ENCODE results near the gene CCL21.
"Not testable (repeated sequence)": the region's sequence is repeated elsewhere in the genome, so short reads cannot be mapped to it uniquely, and the experiment has no call there.

Gene CCL21

DNA sequence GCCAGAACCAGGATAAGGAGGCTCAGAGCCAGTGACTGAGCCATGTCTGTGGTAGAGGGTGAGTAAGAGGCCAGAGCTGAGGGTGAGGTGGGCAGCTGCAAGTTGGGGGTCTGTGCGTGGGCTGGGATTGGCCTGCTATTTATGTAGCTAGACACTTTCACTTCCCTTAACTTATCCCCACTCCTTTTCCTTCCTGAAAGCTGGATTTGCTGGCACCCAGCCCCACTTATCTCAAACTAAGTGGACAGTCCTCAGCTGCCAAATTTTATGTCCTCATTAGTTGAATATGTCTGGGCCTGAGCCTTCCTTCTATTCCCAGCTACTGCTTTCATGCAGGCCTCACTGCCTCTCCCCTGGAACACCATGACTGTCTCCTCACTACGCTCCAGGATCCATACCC is at the start of gene CCL21:
TSS of gene CCL21 (minus strand) at position 114 of the 400 bp plus-strand sequence. CDS start at position 44, 70 bp downstream.
- DNase-seq (ENCODE audit: extremely low read depth in 1 of 2, low read depth in 1 of 2): no peak

GRCh38 chr9:34759432-34760134 is 49.6 kb upstream of the CCL21 start:
- no peak for DNase-seq (ENCODE audit: extremely low read depth in 1 of 2, low read depth in 1 of 2)

GRCh38 chr9:34750320-34750719 is 40.4 kb upstream of the CCL21 start:
- DNase-seq (ENCODE audit: extremely low read depth in 1 of 2, low read depth in 1 of 2): not testable (repeated sequence)

- no peak for DNase-seq (ENCODE audit: extremely low read depth in 1 of 2, low read depth in 1 of 2)
Measured at GRCh38 chr9:34746526-34746925, 36.6 kb upstream of the CCL21 start.

GRCh38 chr9:34744295-34745221 is 34.6 kb upstream of the CCL21 start:
- no peak for DNase-seq (ENCODE audit: extremely low read depth in 1 of 2, low read depth in 1 of 2)

DNA sequence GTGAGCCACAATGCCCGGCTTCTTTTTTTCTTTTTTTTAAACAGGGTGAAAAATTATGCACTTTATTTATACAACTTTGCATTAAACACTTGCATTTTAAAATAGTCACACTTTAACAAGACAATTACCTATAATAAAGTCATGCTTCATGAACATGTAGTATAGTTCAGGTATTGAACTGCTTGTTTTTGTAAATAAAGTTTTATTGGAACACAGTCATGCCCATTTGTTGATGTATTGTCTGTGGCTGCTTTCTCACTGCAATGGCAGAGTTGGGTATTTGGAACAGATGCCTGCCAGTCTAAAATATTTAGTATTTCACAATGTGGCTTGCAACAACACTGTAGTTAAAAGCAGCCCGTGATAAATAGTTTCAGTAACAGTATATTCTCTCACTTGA is 32.8 kb upstream of the CCL21 start:
- no peak for DNase-seq (ENCODE audit: extremely low read depth in 1 of 2, low read depth in 1 of 2)

DNA sequence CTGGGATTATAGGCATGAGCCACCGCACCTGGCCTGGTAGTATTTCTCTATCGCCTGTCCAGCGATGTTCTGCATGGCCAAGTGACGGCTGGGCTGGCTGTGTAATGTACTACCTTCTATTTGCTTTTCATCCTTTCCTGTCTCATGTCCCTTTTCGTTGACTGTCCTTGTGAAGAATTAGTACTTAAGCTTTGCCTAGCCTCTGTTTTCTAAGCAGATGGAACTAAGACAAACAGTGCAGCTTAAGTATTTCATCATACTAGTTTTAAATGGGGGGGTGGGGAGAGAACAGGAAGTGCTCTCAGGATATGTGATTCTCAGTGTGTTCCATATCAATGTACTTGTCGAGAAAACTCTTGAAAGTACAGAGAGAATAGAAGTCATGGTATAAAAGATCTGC is 31.7 kb upstream of the CCL21 start:
- DNase-seq (ENCODE audit: extremely low read depth in 1 of 2, low read depth in 1 of 2): no peak

GRCh38 chr9:34740176-34740575 is 30.2 kb upstream of the CCL21 start:
- DNase-seq (ENCODE audit: extremely low read depth in 1 of 2, low read depth in 1 of 2): not testable (repeated sequence)

DNA sequence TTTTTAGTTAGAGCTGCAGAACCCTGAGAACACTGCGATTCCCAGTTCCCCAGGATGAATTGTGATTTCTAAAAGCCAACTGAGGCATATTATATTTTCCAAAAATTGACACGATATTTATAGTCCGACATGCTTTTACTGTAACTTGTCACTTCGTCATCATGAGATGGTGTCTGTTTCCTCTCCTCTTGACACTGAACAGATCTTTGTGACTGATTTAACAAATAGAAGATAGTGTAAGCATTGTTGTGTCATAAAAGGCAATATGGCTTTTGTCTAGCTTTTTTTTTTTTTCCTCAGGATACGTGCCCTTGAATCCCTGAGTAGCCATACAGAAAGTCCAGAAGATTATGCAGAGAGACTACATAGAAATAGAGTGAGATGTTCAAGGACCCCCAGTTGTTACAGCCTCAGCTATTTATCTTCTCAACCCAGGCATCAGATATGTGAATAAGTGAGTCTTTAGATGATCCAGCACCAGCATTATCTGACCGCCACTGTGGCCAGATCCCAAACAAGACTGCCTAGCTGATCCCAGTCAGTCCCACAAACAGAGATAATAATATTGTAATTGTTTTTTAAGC is 27.8 kb upstream of the CCL21 start:
- no peak for DNase-seq (ENCODE audit: extremely low read depth in 1 of 2, low read depth in 1 of 2)

GRCh38 chr9:34734720-34735119 is 24.8 kb upstream of the CCL21 start:
- DNase-seq (ENCODE audit: extremely low read depth in 1 of 2, low read depth in 1 of 2): no peak

DNA sequence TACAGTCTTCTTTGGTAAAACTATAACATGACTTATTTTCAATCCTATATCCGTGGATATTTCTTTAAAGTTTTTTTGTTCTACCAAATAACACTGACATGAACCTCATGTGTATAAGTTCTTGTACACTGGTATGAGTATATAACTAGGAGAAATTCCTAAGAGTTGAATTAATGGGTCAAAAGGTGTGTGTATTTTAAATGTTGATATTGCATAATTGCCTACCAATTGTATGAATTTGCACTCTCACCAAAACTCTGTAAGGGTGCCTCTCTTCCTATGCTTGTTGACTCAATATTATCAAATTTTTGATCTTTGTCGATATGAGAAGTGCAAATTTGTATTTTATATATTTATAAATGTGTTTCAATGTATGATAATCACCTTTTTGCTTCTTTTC is 22.9 kb upstream of the CCL21 start:
- DNase-seq (ENCODE audit: extremely low read depth in 1 of 2, low read depth in 1 of 2): no peak

- no peak for DNase-seq (ENCODE audit: extremely low read depth in 1 of 2, low read depth in 1 of 2)
Measured at GRCh38 chr9:34732478-34732877, 22.5 kb upstream of the CCL21 start.

GRCh38 chr9:34723141-34723540 is 13.2 kb upstream of the CCL21 start:
- DNase-seq (ENCODE audit: extremely low read depth in 1 of 2, low read depth in 1 of 2): no peak

DNA sequence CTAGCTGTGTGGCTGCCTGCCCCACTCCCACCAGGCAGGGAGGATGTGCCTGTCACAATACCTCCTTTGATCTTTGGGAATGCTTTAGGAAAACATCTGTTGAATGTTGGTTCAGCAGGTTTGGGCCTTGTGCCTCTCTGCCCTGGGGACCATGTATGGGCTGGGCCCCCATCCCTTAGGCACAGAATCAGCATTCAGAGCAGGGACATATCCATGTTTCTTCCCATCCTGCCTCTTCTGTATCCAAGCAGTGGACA is 9.8 kb upstream of the CCL21 start:
- DNase-seq (ENCODE audit: extremely low read depth in 1 of 2, low read depth in 1 of 2): not testable (repeated sequence)

DNA sequence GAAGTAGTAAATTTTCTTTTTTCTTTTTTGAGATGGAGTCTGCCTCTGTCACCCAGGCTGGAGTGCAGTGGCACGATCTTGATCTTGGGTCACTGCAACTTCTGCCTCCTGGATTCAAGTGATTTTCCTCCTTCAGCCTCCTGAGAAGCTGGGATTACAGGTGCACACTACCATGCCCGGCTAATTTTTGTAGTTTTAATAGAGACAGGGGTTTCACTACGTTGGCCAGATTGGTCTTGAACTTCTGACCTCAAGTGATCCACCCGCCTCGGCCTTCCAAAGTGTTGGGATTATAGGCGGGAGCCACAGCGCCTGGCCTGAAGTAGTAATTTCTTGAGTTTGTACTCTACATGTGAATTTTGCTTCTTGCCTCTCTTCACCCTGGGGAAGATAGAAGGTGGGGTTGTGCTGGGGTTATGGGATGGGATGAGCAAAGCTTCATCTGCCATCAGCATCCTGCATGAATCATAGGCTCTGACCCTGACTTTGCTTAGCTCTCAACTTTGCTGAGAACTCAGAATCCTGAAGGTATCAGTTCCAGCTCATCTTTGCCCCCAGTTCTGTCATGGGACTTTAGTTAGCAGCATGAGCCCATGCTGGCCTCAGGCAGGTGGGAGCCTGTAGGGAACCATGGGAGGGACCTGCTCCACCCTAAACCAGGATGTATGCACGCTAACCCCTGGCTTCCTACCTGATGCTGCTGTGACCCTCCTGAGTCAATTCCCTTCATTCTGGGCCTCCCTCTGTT is 9.3 kb upstream of the CCL21 start:
- no peak for DNase-seq (ENCODE audit: extremely low read depth in 1 of 2, low read depth in 1 of 2)

- DNase-seq (ENCODE audit: extremely low read depth in 1 of 2, low read depth in 1 of 2): no peak
Measured at GRCh38 chr9:34717996-34718614, 8.2 kb upstream of the CCL21 start.

GRCh38 chr9:34716711-34717110 is 6.8 kb upstream of the CCL21 start:
- no peak for DNase-seq (ENCODE audit: extremely low read depth in 1 of 2, low read depth in 1 of 2)

DNA sequence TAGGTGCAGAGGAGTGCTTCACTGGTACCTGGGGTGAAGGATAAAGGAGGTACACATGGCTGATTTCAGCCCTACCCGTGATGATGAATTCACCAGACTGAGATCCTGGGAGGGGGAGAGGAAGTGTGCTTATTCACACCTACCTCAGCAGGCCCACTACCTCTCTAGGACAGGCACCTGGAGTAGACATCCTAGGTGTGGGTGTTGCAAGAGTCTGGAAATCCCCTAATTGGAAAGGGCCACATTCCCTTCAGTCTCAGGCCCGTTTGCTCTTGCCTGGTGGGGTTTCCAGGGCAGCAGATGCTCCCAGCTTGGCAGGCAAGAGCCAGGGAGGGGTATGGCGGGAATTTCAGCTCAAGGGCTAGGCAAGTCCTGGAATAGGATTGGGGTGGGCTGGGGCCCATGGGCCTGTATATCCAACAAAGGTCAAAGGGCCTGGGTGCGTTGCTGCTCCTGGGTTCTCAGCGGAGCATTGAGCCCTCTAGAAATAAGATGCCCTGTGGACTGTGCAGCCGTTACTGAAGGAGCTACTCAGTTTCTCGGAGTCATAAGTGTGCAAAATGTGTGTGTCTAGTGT is 5.8 kb upstream of the CCL21 start:
- DNase-seq (ENCODE audit: extremely low read depth in 1 of 2, low read depth in 1 of 2): no peak

GRCh38 chr9:34714007-34714406 is 4.1 kb upstream of the CCL21 start:
- DNase-seq (ENCODE audit: extremely low read depth in 1 of 2, low read depth in 1 of 2): no peak

DNA sequence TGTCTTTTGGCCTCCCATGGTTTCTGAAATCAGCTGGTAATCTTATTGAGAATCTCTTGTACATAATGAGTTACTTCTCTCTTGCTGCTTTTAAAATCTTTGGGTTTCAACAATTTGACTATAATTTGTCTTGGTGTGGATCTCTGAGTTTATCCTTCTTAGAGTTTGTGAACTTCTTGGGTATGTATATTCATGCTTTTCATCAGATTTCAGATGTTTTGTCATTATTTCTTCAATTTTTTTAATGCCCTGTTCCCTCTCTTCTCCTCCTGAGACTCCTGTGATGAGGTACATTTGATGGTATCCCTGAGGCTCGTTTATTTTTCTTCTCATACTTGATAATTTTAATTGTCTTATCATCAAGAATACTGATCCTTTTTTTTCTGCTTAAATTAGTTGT is 2.2 kb upstream of the CCL21 start:
- no peak for DNase-seq (ENCODE audit: extremely low read depth in 1 of 2, low read depth in 1 of 2)

All from stimulated activated CD8-positive, alpha-beta memory T cell treated with anti-CD3 and anti-CD28 coated beads, Interleukin-7, amount 100 ng/mL, for 48 hours (primary cell).